A204.1 (cell line): Measurements from ENCODE around the gene P4HA1.
"Not testable (repeated sequence)": the region's sequence is repeated elsewhere in the genome, so short reads cannot be mapped to it uniquely, and the experiment has no call there.

Experiments
- FAIRE-seq: peaks from 2 replicates; lab custom pipeline; 2012; peaks lifted over from hg19 to GRCh38; lab: Jason Lieb, UNC

Gene P4HA1

DNA sequence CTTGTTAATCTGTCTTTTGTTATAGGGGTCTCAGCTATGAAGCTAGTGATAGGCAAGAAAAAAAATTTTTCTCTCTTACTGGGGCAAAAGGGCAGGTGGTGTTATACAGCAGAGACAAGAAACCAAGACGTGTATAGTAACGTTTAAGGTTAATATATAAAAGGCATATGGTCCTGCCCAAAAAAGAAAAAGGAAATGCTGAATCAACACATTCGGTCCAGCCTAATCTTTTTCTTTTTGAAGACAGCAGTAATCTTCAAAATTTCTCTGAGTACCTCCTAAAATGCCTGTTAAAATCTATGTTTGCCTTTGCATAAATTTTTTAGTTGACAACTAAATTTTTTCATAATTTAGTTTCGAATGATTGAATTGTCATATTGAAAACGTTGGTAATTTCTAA is 54.5 kb downstream of the P4HA1 start:
- peak; percentile 59 for FAIRE-seq

DNA sequence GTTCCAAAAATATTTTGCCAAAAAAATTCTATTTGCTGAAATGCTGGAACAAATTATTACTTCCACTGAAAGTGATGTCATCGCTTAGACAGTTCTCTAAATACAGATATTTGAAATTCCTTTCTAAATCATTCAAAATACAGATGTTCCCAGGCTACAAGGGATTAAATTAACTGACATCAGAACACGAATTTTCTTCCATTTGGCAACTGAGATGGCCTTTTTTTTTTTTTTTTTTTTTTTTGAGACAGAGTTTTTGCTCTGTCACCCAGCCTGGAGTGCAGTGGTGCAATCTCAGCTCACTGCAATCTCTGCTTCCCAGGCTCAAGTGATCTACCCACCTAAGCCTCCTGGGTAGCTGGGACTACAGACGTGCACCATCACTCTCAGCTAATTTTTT is 57.0 kb downstream of the P4HA1 start:
- FAIRE-seq: no peak

GRCh38 chr10:73036285-73036684 is 60.4 kb downstream of the P4HA1 start:
- FAIRE-seq: not testable (repeated sequence)

- no peak for FAIRE-seq
Observed at GRCh38 chr10:73032536-73032935, 64.1 kb downstream of the P4HA1 start.

GRCh38 chr10:73026623-73027022 is 70.0 kb downstream of the P4HA1 start:
- FAIRE-seq: not testable (repeated sequence)

- FAIRE-seq: not testable (repeated sequence)
Observed at GRCh38 chr10:73023455-73024070, 73.1 kb downstream of the P4HA1 start.

DNA sequence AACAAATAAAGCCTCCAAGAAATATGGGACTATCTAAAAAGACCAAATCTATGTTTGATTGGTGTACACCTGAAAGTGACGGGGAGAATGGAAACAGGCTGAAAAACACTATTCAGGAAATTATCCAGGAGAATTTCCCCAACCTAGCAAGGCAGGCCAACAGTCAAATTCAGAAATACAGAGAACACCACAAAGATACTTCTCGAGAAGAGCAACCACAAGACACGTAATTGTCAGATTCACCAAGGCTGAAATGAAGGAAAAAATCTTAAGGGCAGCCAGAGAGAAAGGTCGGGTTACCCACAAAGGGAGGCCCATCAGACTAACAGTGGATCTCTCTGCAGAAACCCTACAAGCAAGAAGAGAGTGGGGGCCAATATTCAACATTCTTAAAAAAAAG is 73.7 kb downstream of the P4HA1 start:
- FAIRE-seq: not testable (repeated sequence)

DNA sequence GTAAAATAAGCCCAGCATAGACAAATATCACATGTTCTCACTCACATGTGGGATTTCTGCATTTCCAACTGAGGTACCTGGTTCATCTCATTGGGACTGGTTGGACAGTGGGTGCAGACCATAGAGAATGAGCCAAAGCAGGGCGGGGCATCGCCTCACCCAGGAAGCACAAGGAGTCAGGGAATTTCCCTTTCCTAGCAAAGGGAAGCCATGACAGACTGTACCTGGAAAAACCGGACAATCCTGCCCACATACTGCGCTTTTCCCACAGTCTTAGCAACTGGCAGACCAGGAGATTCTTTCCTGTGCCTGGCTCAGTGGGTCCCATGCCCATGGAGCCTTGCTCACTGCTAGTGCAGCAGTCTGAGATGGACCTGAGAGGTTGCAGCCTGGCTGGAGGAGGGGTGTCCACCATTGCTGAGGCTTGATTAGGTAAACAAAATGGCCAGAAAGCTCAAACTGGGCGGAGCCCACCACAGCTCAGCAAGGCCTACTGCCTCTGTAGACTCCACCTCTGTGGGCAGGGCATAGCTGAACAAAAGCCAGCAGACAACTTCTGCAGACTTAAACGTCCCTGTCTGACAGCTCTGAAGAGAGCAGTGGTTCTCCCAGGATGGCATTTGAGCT is 75.0 kb downstream of the P4HA1 start:
- FAIRE-seq: not testable (repeated sequence)

DNA sequence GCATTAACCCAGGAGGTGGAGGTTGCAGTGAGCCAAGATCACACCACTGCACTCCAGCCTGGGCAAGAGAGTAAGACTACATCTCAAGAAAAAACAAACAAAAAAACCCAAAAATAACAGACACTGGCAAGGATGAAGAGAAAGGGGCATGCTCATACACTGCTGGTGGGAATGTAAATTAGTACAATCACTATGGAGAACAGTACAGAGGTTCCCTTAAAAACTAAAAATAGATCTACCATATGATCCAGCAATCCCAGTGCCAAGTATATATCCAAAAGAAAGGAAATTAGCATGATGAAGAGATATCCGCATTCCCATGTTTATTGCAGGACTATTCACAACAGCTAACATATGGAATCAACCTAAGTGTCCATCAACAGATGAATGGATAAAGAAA is 75.6 kb downstream of the P4HA1 start:
- FAIRE-seq: no peak

DNA sequence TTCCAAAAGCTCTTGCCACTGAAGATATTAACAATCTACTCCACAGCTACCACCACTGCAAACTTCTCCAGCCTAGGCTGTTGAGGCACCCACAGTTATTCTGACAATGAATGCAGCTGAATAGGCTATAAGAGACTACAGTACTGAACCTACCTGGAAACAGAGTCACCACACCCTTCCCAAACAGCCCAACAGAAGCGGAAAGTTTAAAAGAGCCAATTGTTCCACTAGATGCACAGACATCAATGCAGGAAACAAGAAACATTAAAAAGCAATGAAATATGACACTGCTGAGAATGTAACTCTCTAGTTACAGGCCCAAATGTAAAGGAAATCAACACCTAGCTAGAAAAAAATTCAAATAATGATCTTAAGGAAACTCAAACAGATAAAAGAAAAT is 77.6 kb downstream of the P4HA1 start:
- no peak for FAIRE-seq

- FAIRE-seq: no peak
Observed at GRCh38 chr10:73018632-73019031, 78.0 kb downstream of the P4HA1 start.

GRCh38 chr10:73017955-73018480 is 78.6 kb downstream of the P4HA1 start:
- no peak for FAIRE-seq

- no peak for FAIRE-seq
Observed at GRCh38 chr10:73015779-73016178, 80.9 kb downstream of the P4HA1 start.

GRCh38 chr10:73003822-73004221 is 92.8 kb downstream of the P4HA1 start:
- FAIRE-seq: no peak

- no peak for FAIRE-seq
Observed at GRCh38 chr10:73000973-73001372, 95.7 kb downstream of the P4HA1 start.

GRCh38 chr10:72997099-72997498 is 99.6 kb downstream of the P4HA1 start:
- FAIRE-seq: no peak

DNA sequence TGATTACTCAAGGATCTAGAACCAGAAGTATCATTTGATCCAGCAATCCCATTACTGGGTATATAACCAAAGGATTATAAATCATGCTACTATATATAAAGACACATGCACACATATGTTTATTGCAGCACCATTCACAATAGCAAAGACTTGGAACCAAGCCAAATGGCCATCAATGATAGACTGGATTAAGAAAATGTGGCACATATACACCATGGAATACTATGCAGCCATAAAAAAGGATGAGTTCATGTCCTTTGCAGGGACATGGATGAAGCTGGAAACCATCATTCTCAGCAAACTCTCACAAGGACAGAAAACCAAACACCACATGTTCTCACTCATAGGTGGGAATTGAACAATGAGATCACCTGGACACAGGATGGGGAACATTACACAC is 101.2 kb downstream of the P4HA1 start:
- FAIRE-seq: not testable (repeated sequence)

GRCh38 chr10:72989771-72990170 is 106.9 kb downstream of the P4HA1 start:
- not testable (repeated sequence) for FAIRE-seq

GRCh38 chr10:72984618-72985017 is 112.0 kb downstream of the P4HA1 start:
- not testable (repeated sequence) for FAIRE-seq

DNA sequence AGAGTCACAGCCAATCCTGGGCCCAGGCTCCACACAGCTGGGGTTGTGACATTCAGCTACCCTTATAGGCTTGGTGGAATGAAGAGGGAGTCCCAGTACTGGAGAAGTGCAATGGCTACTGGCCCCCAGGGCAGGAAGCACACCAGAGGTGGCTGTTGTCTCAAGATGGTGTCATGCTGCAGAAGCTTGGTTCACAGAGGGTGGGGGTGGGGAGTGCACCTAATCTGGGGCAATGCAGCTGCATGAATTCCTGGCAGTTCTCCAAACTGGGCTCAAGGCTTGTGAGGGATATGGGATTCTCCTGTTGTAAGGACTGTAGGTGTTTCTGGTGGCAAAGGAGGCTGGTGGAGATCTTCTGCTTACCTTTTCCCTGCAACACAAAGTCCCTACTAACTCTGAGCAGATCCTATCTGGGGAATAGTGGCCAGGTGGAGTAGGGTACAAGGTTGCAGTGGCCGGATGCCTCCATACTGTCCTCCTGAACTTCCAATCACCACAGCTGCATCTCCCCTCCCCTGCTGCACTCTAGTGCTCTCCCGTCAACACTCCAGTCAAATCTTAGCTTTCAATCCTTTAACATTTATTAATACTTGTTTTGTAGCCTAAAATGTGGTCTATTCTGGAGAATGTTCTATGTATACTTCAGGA is 114.7 kb downstream of the P4HA1 start:
- FAIRE-seq: no peak

DNA sequence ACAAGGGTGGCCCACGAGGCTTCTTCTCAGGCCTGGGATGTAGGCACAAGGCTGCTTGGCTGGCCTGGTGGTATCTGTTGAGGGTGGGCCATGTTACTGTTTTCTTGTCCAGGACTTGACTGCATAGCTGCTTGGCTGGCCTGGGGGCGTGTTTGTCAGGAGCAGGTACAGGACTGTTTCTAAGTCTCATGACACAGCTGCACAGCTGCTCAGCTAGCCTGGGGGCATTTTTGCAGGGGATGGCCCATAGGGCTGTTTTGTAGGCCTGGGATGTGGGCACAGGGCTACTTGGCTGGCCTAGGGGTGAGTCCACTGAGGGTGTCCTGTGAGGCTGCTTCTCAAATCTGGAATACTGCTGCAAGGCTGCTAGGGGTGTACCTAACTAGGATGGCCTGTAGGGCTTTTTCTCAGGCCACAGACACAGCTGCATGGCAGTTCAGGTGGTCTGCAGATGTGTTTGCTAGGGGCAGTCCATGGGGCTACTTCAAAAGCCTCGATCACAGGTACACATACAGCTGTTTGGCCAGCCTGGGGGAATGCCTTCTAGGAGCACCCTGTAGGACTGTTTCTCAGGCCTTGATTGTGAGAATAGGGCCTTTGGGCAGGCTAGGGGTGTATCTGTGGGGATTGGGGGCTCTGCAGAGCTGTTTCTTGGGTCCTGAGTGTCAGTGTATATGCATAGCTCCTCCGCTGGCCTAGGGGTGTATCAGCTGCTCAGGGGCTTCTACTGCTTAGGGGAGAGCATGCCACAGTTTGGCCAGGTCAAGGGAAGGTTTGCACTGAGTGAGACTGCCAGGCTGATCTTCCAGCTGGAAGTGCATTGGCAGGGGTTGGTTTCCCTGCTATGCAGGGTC is 115.4 kb downstream of the P4HA1 start:
- no peak for FAIRE-seq

GRCh38 chr10:72980348-72980747 is 116.3 kb downstream of the P4HA1 start:
- no peak for FAIRE-seq

DNA sequence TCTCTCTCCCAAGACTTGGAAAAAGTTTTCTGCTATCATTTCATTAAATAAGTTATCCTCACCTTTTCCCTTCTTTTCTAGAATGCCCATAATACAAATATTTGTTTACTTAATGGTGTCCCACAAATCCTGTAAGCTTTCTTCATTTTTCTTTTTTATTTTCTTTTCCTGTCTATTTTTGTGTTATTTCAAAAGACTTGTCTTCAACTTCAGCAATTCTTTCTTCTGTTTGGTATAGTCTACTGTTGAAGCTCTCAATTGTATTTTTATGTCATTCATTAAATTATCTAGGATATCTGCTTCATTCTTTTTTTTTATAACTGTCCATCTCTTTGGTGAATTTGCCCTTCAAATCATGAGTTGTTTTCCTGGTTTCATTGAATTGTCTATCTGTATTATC is 117.0 kb downstream of the P4HA1 start:
- FAIRE-seq: no peak
